ENCODE results near the gene CEP57L1.

GRCh38 chr6:109082188-109082577 is 13.1 kb upstream of the CEP57L1 start:
- TF ChIP-seq CTCF (IDR thresholded peaks at IDR 0.05) (no peak), EP300 (IDR thresholded peaks at IDR 0.05) (no peak), POLR2A (IDR thresholded peaks at IDR 0.05) (no peak)
